Body of pancreas (tissue), 4 donors: Measurements from ENCODE around the gene HOMER2. TPM values are rescaled to one million over a fixed set of nuclear protein-coding genes. Genes with fewer than 3 reads are reported as not detected.
A peak's percentile ranks its signal among the peaks of the same experiment; 100 is the strongest.
"Not testable (repeated sequence)": the region's sequence is repeated elsewhere in the genome, so short reads cannot be mapped to it uniquely, and the experiment has no call there.

Source experiments
- ATAC-seq: fragments of 150-250 bp; one replicate; pipeline ENCODE4 v1.9.1; 2016
- DNase-seq, 4 donors: peaks; one replicate each; pipeline ENCODE4 v3.0.0-alpha.2; 2019
- H3K27ac ChIP-seq, 4 donors: fragments of 200-600 bp; sonication (generic); 1 replicate in 3 of 4; 2 replicates in 1 of 4; pipeline versions ENCODE4 v1.5.1 to v1.6.1; 2016 to 2019; ENCODE audit warnings: mild to moderate bottlenecking in 1 of 4, mixed read lengths in 1 of 4, moderate library complexity in 1 of 4
- H3K27me3 ChIP-seq, 2 donors: fragments of 200-600 bp; sonication (generic); one replicate each; pipeline ENCODE4 v1.6.0; 2016; ENCODE audit warnings: mild to moderate bottlenecking in 1 of 2
- H3K36me3 ChIP-seq, 2 donors: fragments of 200-600 bp; sonication (generic); replicated peaks in 1 of 2; 2 replicates each; pipeline ENCODE4 v1.5.1; 2016; ENCODE audit warnings: low read depth in 2 of 2; ENCODE audit not compliant: insufficient read depth in 1 of 2
- H3K4me1 ChIP-seq: fragments of 200-600 bp; sonication (generic); one replicate; pipeline ENCODE4 v1.6.0; 2016
- H3K4me3 ChIP-seq, 2 donors: fragments of 200-600 bp; sonication (generic); 1 replicate in 1 of 2; 2 replicates in 1 of 2; pipeline ENCODE4 v1.5.1; 2016 to 2019
- H3K9me3 ChIP-seq, 3 donors: fragments of 200-600 bp; sonication (generic); 1 replicate in 2 of 3; 2 replicates in 1 of 3; pipeline ENCODE4 v1.5.1; 2016
- CTCF ChIP-seq, 7 experiments: fragments of 450-650 bp in 4 of 7; fragments of 200-600 bp in 3 of 7; sonication (generic) in 3 of 7; IDR thresholded peaks; one replicate each; pipeline ENCODE4 v1.5.1; 2016 to 2019; ENCODE audit warnings: antibody characterized with exemption in 7 of 7
- POLR2A ChIP-seq, 3 donors: fragments of 450-650 bp; IDR thresholded peaks; one replicate each; pipeline ENCODE4 v1.6.1; 2016; ENCODE audit warnings: antibody characterized with exemption in 3 of 3, mild to moderate bottlenecking in 2 of 3
- WGBS, 2 donors: methylation state at CpG; one replicate each; pipeline ENCODE4 v1.1.5; 2017; 5-methylcytosine and 5-hydroxymethylcytosine counted together
- intact Hi-C: fragments of 100-400 bp; cut with DNase I; formaldehyde crosslinking; loops from one replicate; pipeline ENCODE4 v1.15.1; 2023
- total RNA-seq, 2 donors: library from RNA; depleted of rRNA; stranded (reverse); fragments of >200 nt; gene quantifications; one replicate each; pipeline ENCODE4 v1.1.0, GENCODE V29; 2016

HOMER2 gene
- total RNA-seq, 2 donors from 2014 or later: 331 to 469 TPM

- 83 to 93% methylated on average over 4 of the region's 4 CpGs for WGBS, 2 donors
Measured at GRCh38 chr15:82829234-82829633, 123.3 kb downstream of the HOMER2 start.

GRCh38 chr15:82828075-82828474 lies 124.4 kb downstream of the HOMER2 start:
- peak; percentile 75 for ATAC-seq
- Histone ChIP-seq H3K27me3 (no peaks in the 10 kb centered on the region), H3K36me3 (peaks cover 12 to 27% of the 10 kb centered on the region in 2 donors), H3K4me3 (no peak overlapping the region), H3K27ac (peak overlapping the region; percentile 16 to 71 (median 44)), H3K4me1 (peaks cover 31% of the 10 kb centered on the region), H3K9me3 (no peaks in the 10 kb centered on the region)
- TF ChIP-seq POLR2A (IDR thresholded peaks at IDR 0.05) (peak in 1 of 3 donors; percentile 9), CTCF (IDR thresholded peaks at IDR 0.05) (no peak)
- intact Hi-C loops: no loop called here
- DNase-seq: peak in 2 of 4 donors; percentile 39 to 47
- WGBS, 2 donors: 20 to 60% methylated on average over 1 of the region's 1 CpG

More at GRCh38 chr15:82829234-82829633, 123.3 kb downstream of the HOMER2 start:
- H3K4me1 ChIP-seq: peaks cover 38% of the 10 kb centered on the region
- no peaks in the 10 kb centered on the region for H3K27me3 ChIP-seq
- TF ChIP-seq POLR2A (IDR thresholded peaks at IDR 0.05) (no peak), CTCF (IDR thresholded peaks at IDR 0.05) (no peak)
- no peaks in the 10 kb centered on the region for H3K9me3 ChIP-seq
- peak overlapping the region in 1 of 4 donors; percentile 71 for H3K27ac ChIP-seq
- peaks cover 12 to 29% of the 10 kb centered on the region in 2 donors for H3K36me3 ChIP-seq
- no peak for DNase-seq
- intact Hi-C loops: no loop called here
- no peak overlapping the region for H3K4me3 ChIP-seq
- ATAC-seq: no peak

- H3K9me3 ChIP-seq: no peaks in the 10 kb centered on the region
- TF ChIP-seq CTCF (IDR thresholded peaks at IDR 0.05): no peak
- no peak for TF ChIP-seq POLR2A (IDR thresholded peaks at IDR 0.05)
- intact Hi-C loops: no loop called here
- ATAC-seq: no peak
- DNase-seq: peak in 1 of 4 donors; percentile 26
- WGBS, 2 donors: 67 to 77% methylated on average over 5 of the region's 5 CpGs
- peaks cover 7% of the 10 kb centered on the region for H3K4me1 ChIP-seq
- no peak overlapping the region for H3K27ac ChIP-seq
- H3K27me3 ChIP-seq: no peaks in the 10 kb centered on the region
- H3K36me3 ChIP-seq: peaks cover 14 to 18% of the 10 kb centered on the region in 2 donors
- no peak overlapping the region for H3K4me3 ChIP-seq
Measured at GRCh38 chr15:82823049-82823448, 129.5 kb downstream of the HOMER2 start.

GRCh38 chr15:82821851-82822250 lies 130.7 kb downstream of the HOMER2 start:
- intact Hi-C loops, ATAC-seq: not testable (repeated sequence)
- peaks cover 16 to 21% of the 10 kb centered on the region in 2 donors for H3K36me3 ChIP-seq

GRCh38 chr15:82821396-82821795 lies 131.1 kb downstream of the HOMER2 start:
- peaks cover 17 to 21% of the 10 kb centered on the region in 2 donors for H3K36me3 ChIP-seq
- DNase-seq, H3K27me3 ChIP-seq, H3K27ac ChIP-seq, H3K9me3 ChIP-seq, H3K4me1 ChIP-seq, intact Hi-C loops, H3K4me3 ChIP-seq, ATAC-seq: not testable (repeated sequence)
- 69 to 75% methylated on average over 3 of the region's 3 CpGs for WGBS, 2 donors

More at GRCh38 chr15:82821851-82822250, 130.7 kb downstream of the HOMER2 start:
- H3K4me1 ChIP-seq, H3K9me3 ChIP-seq, H3K27ac ChIP-seq, H3K27me3 ChIP-seq, H3K4me3 ChIP-seq, DNase-seq: not testable (repeated sequence)

- H3K4me1 ChIP-seq: no peaks in the 10 kb centered on the region
- peaks cover 13 to 17% of the 10 kb centered on the region in 2 donors for H3K36me3 ChIP-seq
- no peak for TF ChIP-seq CTCF (IDR thresholded peaks at IDR 0.05)
- TF ChIP-seq POLR2A (IDR thresholded peaks at IDR 0.05): no peak
- H3K4me3 ChIP-seq: no peak overlapping the region
- H3K27ac ChIP-seq: no peak overlapping the region
- H3K27me3 ChIP-seq: no peaks in the 10 kb centered on the region
- ATAC-seq (no peak), DNase-seq (no peak)
- H3K9me3 ChIP-seq: no peaks in the 10 kb centered on the region
- intact Hi-C loops: no loop called here
Measured at GRCh38 chr15:82820128-82820527, 132.4 kb downstream of the HOMER2 start.
